GM19328 (cell line): ENCODE results near the gene HMGXB3.
"Not testable (repeated sequence)": the region's sequence is repeated elsewhere in the genome, so short reads cannot be mapped to it uniquely, and the experiment has no call there.

Experiments
- ATAC-seq: cut with Tn5 transposase; IDR thresholded peaks from one replicate; pipeline ENCODE4 v1.9.1; 2021; ENCODE audit warnings: mild to moderate bottlenecking, moderate library complexity; ENCODE audit not compliant: unreplicated experiment

Gene HMGXB3

GRCh38 chr5:150021491-150022157 is 21.1 kb downstream of the HMGXB3 start:
- ATAC-seq: no peak

GRCh38 chr5:150022158-150022531 is 21.6 kb downstream of the HMGXB3 start:
- ATAC-seq: no peak

DNA sequence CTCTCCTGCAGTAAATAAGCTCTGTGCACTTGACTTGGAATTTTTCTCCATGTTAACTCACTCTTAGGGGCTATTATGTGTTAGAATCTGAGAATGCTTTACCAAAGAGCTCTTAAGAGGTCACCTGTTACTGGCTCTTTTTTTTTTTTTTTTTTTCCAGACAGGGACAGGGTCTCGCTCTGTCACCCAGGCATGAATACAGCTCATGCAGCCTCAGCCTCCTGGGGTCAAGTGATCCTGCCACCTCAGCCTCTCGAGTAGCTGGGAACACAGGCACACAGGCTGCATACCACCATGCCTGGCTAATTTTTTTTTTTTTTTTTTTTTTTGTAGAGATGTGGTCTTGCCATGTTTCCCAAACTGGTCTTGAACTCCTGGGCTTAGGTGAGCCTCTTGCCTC is 22.1 kb downstream of the HMGXB3 start:
- ATAC-seq: no peak

DNA sequence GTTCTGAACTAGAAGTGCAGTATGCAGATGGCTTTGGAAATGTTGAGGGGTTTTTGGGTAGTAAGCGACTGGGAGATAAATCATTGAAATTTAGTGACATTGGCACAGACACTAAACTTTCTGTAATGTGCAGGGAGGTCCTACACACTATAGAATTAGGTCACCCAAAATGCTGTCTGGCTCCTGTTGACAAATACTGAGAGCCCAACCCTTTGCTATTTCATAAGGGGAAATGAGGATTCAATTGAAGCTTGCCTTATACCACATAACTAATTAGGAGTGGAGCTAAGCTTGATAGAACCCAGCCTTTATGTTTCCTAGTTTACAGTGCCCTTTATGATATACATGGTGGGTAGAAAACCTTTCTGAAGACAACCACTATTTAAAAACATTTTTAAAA is 22.6 kb downstream of the HMGXB3 start:
- ATAC-seq: no peak

- no peak for ATAC-seq
Measured at GRCh38 chr5:150024346-150024984, 23.9 kb downstream of the HMGXB3 start.

DNA sequence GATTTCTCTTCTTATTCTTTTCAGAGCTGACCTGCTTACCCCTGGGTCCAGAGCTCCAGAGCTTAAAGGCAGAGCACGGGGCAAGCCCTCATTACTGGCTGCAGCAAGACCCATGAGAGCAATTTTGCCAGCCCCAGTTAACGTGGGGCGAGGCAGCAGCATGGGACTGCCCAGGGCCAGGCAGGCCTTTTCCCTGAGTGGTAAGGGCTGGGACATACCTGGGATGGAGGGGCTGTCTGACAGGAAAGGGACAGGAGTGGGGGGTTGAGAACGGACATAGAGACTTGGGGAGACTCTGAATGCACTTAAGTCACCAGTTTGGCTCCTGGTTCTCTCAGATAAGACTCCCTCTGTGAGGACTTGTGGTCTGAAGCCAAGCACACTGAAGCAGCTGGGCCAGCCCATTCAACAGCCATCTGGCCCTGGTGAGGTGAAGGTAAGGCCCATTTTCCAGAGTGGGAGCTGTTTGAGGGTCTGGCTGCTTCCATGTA is 26.2 kb downstream of the HMGXB3 start:
- no peak for ATAC-seq

DNA sequence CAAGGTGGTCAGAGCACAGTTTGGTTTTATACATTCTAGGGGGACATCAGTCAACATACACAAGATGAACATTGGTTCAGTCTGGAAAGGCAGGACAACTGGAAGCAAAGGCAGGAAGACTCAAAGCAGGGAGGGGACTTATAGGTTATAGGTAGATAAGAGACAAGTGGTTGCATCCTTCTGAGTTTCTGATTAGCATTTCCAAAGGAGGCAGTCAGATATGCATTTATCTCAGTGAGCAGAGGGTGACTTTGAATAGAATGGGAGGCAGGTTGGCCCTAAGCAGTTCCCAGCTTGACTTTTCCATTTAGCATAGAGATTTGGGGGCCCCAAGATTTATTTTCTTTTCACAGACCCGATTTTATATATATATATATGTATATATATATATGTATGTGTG is 27.5 kb downstream of the HMGXB3 start:
- not testable (repeated sequence) for ATAC-seq

DNA sequence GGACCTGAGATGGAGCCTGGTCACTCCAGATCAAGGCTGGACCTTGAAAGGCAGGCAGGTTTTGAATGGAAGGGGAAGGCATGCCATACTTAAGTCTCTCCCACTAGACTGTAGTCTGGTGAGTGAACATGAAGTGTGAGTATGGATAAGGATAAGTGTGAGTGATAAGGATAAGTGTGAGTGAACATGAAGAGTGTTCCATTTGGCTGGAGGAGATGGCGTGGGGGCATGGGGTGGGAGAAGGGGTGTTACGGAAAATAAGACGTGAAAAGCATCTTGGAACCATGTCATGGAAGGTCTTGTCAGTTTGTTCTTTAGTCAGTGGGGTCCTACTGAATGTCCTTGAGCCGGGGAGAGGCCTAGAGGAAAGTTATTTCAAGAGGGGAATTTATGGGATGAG is 32.8 kb downstream of the HMGXB3 start:
- ATAC-seq: no peak

GRCh38 chr5:150034662-150035061 is 34.1 kb downstream of the HMGXB3 start:
- ATAC-seq: no peak

- peak; percentile 92 for ATAC-seq
Measured at GRCh38 chr5:150035139-150035895, 34.8 kb downstream of the HMGXB3 start.

DNA sequence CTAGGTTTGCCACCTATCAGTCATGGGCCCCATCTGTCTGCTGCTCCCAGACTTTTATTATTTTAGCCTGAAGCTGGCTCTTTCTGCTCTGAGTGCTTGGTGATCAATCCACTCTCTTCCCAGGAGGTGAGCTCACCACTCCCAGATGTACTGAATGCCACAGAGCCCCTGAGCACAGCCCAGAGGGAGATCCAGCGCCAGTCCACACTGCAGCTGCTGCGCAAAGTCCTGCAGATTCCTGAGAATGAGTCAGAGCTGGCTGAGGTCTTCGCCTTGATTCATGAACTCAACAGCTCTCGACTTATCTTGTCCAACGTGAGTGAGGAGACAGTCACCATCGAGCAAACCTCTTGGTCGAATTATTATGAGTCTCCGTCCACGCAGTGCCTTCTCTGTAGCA is 36.0 kb downstream of the HMGXB3 start:
- no peak for ATAC-seq

DNA sequence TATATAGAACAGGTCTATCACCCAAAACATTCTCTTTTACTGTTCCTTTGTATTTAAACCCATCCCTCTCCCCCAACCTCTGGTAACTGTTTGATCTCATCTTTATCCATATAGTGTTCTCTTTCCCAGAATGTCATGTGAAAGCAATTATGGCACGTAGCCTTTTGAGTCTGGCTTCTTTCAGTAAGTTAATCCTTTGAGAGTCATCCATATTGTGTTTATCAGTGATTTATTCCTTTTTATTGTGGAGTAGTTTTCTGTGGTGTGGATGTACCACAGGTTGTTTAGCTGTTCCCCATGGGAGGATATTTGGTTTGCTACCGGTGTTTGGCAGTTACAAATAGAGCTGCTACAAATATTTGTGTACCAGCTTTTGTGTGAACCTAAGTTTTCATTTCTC is 38.0 kb downstream of the HMGXB3 start:
- ATAC-seq: no peak

DNA sequence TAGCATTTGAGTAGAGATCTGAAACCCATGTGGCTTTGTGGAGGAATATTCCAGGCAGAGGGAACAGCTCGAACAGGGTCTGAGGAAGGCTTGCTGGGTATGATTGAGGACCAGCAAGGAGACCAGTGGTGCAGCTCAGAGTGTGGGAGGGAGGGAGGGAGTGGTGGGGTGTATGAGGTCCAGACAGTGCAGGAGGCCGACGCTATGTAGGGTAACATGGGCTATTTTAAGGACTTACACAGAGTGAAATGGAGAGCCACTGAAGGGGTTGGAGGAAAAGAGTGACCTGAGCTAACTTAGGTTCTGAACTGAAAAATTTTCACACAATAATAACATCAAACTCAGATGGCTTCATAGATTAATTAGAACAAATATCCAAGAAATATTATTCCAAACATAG is 41.9 kb downstream of the HMGXB3 start:
- no peak for ATAC-seq

GRCh38 chr5:150043657-150044328 is 43.3 kb downstream of the HMGXB3 start:
- ATAC-seq: no peak

DNA sequence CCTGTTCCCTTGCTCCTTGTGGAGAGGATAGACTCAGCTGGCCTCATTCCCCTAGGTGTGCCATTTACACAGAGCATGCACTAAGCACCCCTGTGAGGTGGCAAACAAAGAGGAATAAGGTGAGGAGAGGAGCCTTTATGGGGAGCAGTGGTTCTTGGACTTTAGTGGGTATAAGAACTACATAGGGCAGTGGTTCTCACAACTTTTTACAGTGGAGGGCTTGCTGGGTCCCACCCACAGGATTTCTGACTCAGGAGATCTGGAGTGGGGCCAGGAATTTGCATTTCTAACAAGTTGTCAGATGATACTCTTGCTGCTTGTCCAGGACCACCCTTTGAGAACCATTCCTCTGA is 43.8 kb downstream of the HMGXB3 start:
- no peak for ATAC-seq

DNA sequence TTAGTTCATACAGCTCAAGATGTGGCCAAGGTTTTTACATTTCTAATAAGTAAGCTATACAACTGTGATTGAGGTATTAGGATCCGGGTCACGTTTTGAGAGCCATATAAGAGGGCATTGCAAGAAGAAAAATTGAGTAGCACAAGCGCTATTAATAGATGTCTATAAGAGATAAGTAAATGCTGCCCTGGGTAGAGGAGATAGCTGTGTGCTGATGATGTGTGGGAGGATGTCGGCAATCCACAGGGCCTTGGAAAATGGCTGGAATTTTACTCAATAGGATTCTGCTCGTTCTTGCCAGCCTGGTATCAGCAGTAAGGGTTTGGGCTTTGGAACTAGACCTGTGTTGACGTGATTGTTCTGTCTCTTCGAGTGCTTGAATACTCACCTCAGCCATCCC is 44.2 kb downstream of the HMGXB3 start:
- ATAC-seq: no peak

GRCh38 chr5:150045549-150045948 is 45.0 kb downstream of the HMGXB3 start:
- ATAC-seq: no peak

- no peak for ATAC-seq
Measured at GRCh38 chr5:150046031-150046430, 45.5 kb downstream of the HMGXB3 start.

DNA sequence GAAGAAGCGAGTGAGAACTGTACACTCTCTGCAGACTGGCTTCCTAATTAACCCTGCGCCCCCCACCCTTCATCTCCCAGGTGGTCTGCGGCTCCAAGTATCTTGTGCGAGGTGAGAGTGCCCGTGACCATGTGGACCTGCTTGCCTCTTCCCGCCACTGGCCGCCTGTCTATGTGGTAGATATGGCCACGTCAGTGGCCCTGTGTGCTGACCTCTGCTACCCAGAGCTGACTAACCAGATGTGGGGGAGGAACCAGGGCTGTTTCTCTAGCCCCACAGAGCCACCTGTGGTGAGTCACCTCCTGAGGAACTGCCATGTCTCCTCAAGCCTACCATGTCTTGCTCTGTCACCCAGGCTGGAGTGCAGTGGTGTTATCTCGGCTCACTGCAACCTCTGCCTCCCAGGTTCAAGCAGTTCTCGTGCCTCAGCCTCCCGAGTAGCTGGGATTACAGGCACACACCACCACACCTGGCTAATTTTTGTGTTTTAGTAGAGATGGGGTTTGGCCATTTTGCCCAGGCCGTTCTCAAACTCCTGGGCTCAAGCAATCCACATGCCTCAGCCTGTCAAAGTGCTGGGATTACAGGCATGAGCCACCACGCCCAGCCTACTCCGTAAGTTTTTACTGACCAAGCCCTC is 49.8 kb downstream of the HMGXB3 start:
- not testable (repeated sequence) for ATAC-seq

DNA sequence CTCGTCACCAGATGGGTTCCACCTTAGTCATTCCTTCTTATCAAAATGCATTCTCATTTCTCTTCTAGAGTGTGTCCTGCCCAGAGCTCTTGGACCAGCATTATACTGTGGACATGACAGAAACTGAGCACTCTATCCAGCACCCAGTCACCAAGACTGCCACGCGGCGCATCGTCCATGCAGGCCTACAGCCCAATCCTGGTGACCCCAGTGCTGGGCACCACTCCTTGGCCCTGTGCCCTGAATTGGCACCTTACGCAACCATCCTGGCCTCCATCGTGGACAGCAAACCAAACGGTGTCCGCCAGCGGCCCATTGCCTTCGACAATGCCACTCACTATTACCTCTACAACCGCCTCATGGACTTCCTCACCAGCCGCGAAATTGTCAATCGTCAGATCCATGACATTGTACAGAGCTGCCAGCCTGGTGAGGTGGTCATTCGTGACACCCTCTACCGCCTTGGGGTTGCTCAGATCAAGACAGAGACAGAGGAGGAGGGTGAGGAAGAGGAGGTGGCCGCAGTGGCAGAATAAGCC is 51.2 kb downstream of the HMGXB3 start:
- no peak for ATAC-seq
